HG02973 (cell line): ENCODE results near the gene POLN.
"Not testable (repeated sequence)": the region's sequence is repeated elsewhere in the genome, so short reads cannot be mapped to it uniquely, and the experiment has no call there.

Experiments used
- ATAC-seq: cut with Tn5 transposase; IDR thresholded peaks from one replicate; pipeline ENCODE4 v1.9.1; 2021; ENCODE audit warnings: moderate library complexity; ENCODE audit not compliant: unreplicated experiment

The POLN gene

GRCh38 chr4:2172161-2172560, 69.8 kb downstream of the POLN start:
- no peak for ATAC-seq

GRCh38 chr4:2168469-2169319, 73.2 kb downstream of the POLN start:
- ATAC-seq, result no peak

- ATAC-seq, result no peak
Measured at GRCh38 chr4:2166253-2166652, 75.7 kb downstream of the POLN start.

GRCh38 chr4:2165391-2165790, 76.5 kb downstream of the POLN start:
- no peak for ATAC-seq

GRCh38 chr4:2163311-2163821, 78.6 kb downstream of the POLN start:
- no peak for ATAC-seq

- not testable (repeated sequence) for ATAC-seq
Measured at GRCh38 chr4:2161092-2161703, 80.7 kb downstream of the POLN start.

GRCh38 chr4:2159931-2160330, 82.0 kb downstream of the POLN start:
- no peak for ATAC-seq

GRCh38 chr4:2155246-2155645, 86.7 kb downstream of the POLN start:
- no peak for ATAC-seq

GRCh38 chr4:2154215-2154740, 87.6 kb downstream of the POLN start:
- no peak for ATAC-seq

GRCh38 chr4:2151544-2151943, 90.4 kb downstream of the POLN start:
- no peak for ATAC-seq

- ATAC-seq, result no peak
Measured at GRCh38 chr4:2150076-2150475, 91.8 kb downstream of the POLN start.

- ATAC-seq, result no peak
Measured at GRCh38 chr4:2142630-2143427, 99.1 kb downstream of the POLN start.

GRCh38 chr4:2141762-2142451, 100.0 kb downstream of the POLN start:
- ATAC-seq, result no peak

GRCh38 chr4:2141022-2141761, 100.7 kb downstream of the POLN start:
- ATAC-seq, result no peak

GRCh38 chr4:2138846-2139500, 102.9 kb downstream of the POLN start:
- no peak for ATAC-seq

- ATAC-seq, result no peak
Measured at GRCh38 chr4:2136726-2137125, 105.2 kb downstream of the POLN start.

GRCh38 chr4:2135083-2135482, 106.8 kb downstream of the POLN start:
- ATAC-seq, result no peak

GRCh38 chr4:2132438-2132837, 109.5 kb downstream of the POLN start:
- no peak for ATAC-seq

GRCh38 chr4:2127609-2128332, 114.2 kb downstream of the POLN start:
- no peak for ATAC-seq
